Mucosa of stomach (tissue), 1 donor: ENCODE measurements around the gene SCYGR1.

Experiments used
- H3K27me3 ChIP-seq: one replicate; pipeline ENCODE4 v1.7.0; 2013; ENCODE audit warnings: mild to moderate bottlenecking, low read length; ENCODE audit not compliant: control insufficient read depth, insufficient read depth
- H3K36me3 ChIP-seq: one replicate; pipeline ENCODE4 v1.7.0; 2013; ENCODE audit warnings: low read length; ENCODE audit not compliant: control insufficient read depth, insufficient read depth
- H3K4me1 ChIP-seq: one replicate; pipeline ENCODE4 v1.7.0; 2013; ENCODE audit warnings: mild to moderate bottlenecking, low read length; ENCODE audit not compliant: control insufficient read depth, insufficient read depth
- H3K4me3 ChIP-seq: one replicate; pipeline ENCODE4 v1.7.0; 2013; ENCODE audit warnings: low read length
- H3K9ac ChIP-seq: one replicate; pipeline ENCODE4 v1.7.0; 2013; ENCODE audit warnings: mild to moderate bottlenecking, low read length, moderate library complexity
- H3K9me3 ChIP-seq: one replicate; pipeline ENCODE4 v1.7.0; 2013; ENCODE audit warnings: mild to moderate bottlenecking, low read length, moderate library complexity; ENCODE audit not compliant: control insufficient read depth
- donor health status: Pancreatic carcinoma.

Gene SCYGR1

DNA sequence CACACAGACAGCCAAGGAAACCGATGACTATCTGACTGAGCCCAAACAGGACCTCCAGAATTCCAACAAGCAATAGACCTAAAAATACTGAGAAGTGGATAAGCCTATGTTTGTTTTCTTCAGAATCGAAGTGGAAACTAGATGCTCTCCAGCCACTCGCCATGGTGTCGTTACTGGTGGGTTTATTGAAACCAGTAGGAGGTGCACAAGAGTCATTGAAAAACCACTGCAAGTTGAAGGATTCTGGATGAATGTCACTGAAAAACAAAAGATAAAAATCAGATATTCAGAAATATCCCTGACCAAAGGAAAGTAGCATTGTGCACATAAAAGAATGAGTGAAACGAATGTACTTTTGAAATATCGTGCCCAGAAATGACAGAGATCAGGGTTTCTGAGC lies 24.0 kb downstream of the SCYGR1 start:
- no peak overlapping the region for H3K4me3 ChIP-seq
- no peaks in the 10 kb centered on the region for H3K36me3 ChIP-seq
- no peaks in the 10 kb centered on the region for H3K27me3 ChIP-seq
- no peak overlapping the region for H3K9ac ChIP-seq
- H3K9me3 ChIP-seq: no peaks in the 10 kb centered on the region
- no peaks in the 10 kb centered on the region for H3K4me1 ChIP-seq

DNA sequence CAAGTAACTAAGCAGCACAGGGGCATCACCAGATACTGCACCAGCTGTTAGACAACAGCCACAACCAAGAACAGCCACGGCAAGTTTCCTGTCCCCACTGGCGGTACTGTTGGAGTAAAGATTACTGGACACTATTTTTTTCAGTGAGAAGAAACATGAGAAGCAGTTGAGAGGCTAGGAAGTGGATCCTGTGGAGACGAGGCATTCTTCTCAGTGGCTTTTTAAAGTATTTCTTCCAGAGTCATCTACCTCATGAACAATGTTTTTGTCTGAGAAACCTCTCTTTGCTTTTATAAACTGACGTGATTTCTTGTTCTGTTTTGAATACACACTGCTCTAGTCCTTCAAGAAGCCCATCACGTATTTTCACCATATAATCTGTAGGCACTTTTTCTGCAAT lies 27.4 kb downstream of the SCYGR1 start:
- Histone ChIP-seq H3K4me3 (no peak overlapping the region), H3K27me3 (no peaks in the 10 kb centered on the region), H3K4me1 (no peaks in the 10 kb centered on the region), H3K9me3 (no peaks in the 10 kb centered on the region), H3K9ac (no peak overlapping the region), H3K36me3 (no peaks in the 10 kb centered on the region)

DNA sequence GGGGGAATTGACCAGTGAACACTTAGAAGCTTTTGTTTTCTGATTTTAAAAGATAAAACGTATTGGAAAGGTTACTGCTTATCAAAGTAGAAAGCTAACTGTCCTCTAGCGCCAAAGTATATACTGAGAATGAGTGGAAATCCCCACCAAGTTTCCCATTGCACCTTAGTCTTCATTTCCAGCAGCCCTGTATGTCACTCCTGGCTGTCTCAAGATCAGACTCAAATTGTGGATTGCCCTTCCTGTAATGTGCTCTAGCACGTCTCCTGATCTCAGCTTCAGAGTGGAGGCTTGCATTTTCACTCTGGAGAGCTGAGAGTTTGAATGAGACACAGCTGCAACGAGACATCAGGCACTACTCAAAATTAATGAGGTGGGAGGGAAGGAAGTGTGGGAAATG lies 36.1 kb downstream of the SCYGR1 start:
- no peaks in the 10 kb centered on the region for H3K9me3 ChIP-seq
- no peaks in the 10 kb centered on the region for H3K4me1 ChIP-seq
- H3K27me3 ChIP-seq: no peaks in the 10 kb centered on the region
- H3K36me3 ChIP-seq: no peaks in the 10 kb centered on the region
- H3K4me3 ChIP-seq: no peak overlapping the region
- H3K9ac ChIP-seq: no peak overlapping the region

DNA sequence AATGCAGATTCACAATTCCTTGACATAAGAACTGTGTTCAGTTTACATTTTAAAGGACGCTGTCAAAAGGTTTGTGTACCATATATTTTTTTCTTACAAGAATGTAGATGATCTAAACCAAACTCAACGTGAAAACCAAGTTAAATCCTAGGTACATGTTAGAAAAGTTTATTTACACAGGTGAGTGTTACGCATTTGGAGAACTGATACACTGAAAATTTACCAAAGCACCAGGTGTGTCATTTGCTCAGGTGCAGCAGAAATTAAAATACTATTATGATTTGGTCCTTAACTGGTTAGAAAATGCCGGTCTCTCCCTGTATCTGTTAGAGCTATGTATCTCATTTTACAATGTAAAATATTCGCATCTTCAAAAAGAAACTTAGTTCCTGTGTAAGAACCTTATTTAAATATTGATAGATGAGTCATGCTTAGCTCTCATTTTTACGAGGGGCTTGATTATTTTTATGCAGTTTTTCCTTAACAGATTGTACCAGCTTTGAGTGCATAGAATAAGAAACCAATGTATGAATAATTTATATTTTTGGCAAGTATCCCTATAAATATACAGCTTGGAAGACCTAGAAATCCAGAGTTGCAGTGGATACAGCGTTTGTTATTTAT lies 37.6 kb downstream of the SCYGR1 start:
- H3K9me3 ChIP-seq: no peaks in the 10 kb centered on the region
- no peaks in the 10 kb centered on the region for H3K36me3 ChIP-seq
- no peaks in the 10 kb centered on the region for H3K4me1 ChIP-seq
- no peaks in the 10 kb centered on the region for H3K27me3 ChIP-seq
- H3K9ac ChIP-seq: no peak overlapping the region
- H3K4me3 ChIP-seq: no peak overlapping the region

DNA sequence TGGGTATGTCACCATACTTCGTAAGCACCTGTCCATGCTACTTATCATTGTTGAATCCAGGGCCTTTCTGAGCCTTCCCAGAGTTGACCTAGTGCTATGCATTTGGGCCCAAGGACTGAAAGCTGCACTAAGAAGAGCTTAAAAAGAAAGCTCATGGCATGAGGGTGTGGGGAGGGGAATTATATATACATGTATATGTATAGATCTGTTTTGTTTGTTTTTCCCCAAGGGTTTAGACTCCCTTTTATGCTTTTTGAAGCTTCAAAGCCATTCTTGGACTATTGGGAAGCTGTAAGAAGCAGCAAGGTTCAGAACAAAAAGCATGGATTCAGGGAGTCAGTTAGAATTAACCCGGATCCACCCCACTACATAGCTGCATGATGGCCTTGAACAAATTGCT lies 39.4 kb downstream of the SCYGR1 start:
- H3K4me1 ChIP-seq: no peaks in the 10 kb centered on the region
- H3K9ac ChIP-seq: no peak overlapping the region
- H3K9me3 ChIP-seq: no peaks in the 10 kb centered on the region
- H3K36me3 ChIP-seq: no peaks in the 10 kb centered on the region
- no peaks in the 10 kb centered on the region for H3K27me3 ChIP-seq
- H3K4me3 ChIP-seq: no peak overlapping the region

DNA sequence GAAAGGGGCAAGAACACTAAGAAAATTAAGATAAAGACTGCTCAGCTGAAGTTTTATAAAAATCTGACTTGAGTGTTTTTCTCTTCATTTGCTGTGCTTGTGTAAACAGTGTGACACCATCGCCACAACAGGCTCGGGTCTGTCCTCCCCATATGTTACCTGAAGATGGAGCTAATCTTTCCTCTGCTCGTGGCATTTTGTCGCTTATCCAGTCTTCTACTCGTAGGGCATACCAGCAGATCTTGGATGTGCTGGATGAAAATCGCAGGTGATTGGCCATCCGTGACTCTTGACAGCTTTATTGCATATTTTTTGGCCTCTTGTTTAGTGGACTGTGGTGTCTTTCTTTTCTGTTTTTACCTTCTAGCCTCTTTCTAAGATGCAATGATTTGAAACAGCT lies 40.6 kb downstream of the SCYGR1 start:
- H3K36me3 ChIP-seq: no peaks in the 10 kb centered on the region
- H3K4me1 ChIP-seq: no peaks in the 10 kb centered on the region
- no peaks in the 10 kb centered on the region for H3K9me3 ChIP-seq
- H3K27me3 ChIP-seq: no peaks in the 10 kb centered on the region
- no peak overlapping the region for H3K4me3 ChIP-seq
- no peak overlapping the region for H3K9ac ChIP-seq

- no peaks in the 10 kb centered on the region for H3K27me3 ChIP-seq
- H3K36me3 ChIP-seq: no peaks in the 10 kb centered on the region
- H3K4me1 ChIP-seq: no peaks in the 10 kb centered on the region
- no peak overlapping the region for H3K9ac ChIP-seq
- no peaks in the 10 kb centered on the region for H3K9me3 ChIP-seq
- H3K4me3 ChIP-seq: no peak overlapping the region
These were observed 43.5 kb downstream of the SCYGR1 start for GRCh38 chr2:227344231-227344630.

- Histone ChIP-seq H3K9me3 (no peaks in the 10 kb centered on the region), H3K36me3 (no peaks in the 10 kb centered on the region)
These were observed 46.2 kb downstream of the SCYGR1 start for GRCh38 chr2:227341553-227341952.

DNA sequence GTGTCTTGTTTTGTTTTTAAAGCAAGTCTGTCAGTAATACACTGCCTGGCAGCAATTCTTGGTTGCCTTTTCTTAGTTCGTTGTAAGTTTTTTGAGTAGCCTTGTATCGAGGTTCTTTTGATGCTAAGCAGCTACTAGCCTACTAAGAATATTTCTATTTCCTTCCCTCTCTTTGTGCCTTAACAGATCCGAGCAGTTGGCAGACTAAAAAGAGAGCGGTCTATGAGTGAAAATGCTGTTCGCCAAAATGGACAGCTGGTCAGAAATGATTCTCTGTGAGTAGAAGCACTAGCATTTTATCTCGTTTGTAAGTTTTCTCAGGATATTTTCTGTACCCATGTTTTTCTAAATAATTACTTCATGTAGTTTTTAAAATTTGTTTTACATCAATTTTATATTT lies 47.6 kb downstream of the SCYGR1 start:
- no peaks in the 10 kb centered on the region for H3K9me3 ChIP-seq
- H3K4me3 ChIP-seq: no peak overlapping the region
- no peaks in the 10 kb centered on the region for H3K27me3 ChIP-seq
- H3K9ac ChIP-seq: no peak overlapping the region
- H3K36me3 ChIP-seq: no peaks in the 10 kb centered on the region
- no peaks in the 10 kb centered on the region for H3K4me1 ChIP-seq

More at GRCh38 chr2:227341553-227341952, 46.2 kb downstream of the SCYGR1 start:
- Histone ChIP-seq H3K4me1 (no peaks in the 10 kb centered on the region), H3K4me3 (no peak overlapping the region), H3K27me3 (no peaks in the 10 kb centered on the region), H3K9ac (no peak overlapping the region)

DNA sequence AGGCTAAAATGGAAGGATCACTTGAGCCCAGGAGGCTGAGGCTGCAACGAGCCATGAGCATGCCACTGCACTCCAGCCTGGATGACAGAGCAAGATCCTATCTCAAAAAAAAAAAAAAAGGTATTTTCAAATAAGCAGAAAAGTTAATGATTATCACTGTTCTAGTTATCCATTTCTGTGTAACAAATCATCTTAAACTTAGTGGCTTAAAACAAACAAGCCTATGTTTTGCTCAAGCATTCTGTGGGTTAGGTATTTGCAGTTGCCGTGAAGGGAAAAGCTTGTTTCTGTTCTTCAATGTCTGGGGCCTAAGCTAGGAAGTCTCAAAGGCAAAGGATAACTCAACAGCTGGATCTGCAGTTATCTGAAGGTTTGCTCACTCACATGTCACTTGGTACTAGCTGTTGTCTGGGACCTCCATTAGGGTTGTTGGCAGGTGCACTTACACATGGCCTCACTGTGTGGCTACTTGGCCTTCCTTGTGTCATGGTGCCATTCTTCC lies 48.6 kb downstream of the SCYGR1 start:
- Histone ChIP-seq H3K27me3 (no peaks in the 10 kb centered on the region), H3K9me3 (no peaks in the 10 kb centered on the region), H3K4me1 (peaks cover 3% of the 10 kb centered on the region), H3K9ac (no peak overlapping the region), H3K4me3 (no peak overlapping the region), H3K36me3 (no peaks in the 10 kb centered on the region)
